Measurements from ENCODE around the gene OR10J4. TPM values are rescaled to one million over a fixed set of nuclear protein-coding genes. Genes with fewer than 3 reads are reported as not detected.

Gene OR10J4
- polyA plus RNA-seq (2012; ENCODE audit: insufficient read depth, insufficient read length, low read depth): not detected

DNA sequence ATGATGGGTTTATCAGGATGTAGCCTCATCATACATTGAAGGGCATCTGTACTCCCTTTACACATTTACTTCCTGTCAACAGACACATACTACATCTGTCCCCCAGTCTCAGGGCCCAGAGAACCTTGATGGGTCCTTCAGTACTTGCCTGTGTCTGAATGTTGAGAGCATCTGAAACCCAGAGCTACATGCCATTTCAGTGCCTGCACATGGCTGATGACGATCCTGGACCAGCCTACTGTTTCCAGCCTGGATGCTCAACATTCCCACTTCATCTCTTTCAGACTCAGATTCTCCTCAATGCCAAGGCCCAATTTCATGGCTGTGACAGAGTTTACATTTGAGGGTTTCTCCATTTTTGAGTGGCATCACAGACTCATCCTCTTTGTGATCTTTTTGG, at the start of gene OR10J4:
Gene OR10J4, plus strand, starts transcription at position 301 of the 400 bp plus-strand sequence.
- Histone ChIP-seq H3K4me3 (ENCODE audit: low read depth, low read length) (no peak within 1 kb of the TSS), H3K27me3 (no peaks in the 10 kb centered on the region), H3K4me1 (no peaks in the 10 kb centered on the region), H3K9me3 (no peaks in the 10 kb centered on the region), H3K36me3 (no peaks in the 10 kb centered on the region)
- no peak for DNase-seq
- TF ChIP-seq, protein P1, sequence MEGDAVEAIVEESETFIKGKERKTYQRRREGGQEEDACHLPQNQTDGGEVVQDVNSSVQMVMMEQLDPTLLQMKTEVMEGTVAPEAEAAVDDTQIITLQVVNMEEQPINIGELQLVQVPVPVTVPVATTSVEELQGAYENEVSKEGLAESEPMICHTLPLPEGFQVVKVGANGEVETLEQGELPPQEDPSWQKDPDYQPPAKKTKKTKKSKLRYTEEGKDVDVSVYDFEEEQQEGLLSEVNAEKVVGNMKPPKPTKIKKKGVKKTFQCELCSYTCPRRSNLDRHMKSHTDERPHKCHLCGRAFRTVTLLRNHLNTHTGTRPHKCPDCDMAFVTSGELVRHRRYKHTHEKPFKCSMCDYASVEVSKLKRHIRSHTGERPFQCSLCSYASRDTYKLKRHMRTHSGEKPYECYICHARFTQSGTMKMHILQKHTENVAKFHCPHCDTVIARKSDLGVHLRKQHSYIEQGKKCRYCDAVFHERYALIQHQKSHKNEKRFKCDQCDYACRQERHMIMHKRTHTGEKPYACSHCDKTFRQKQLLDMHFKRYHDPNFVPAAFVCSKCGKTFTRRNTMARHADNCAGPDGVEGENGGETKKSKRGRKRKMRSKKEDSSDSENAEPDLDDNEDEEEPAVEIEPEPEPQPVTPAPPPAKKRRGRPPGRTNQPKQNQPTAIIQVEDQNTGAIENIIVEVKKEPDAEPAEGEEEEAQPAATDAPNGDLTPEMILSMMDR (IDR thresholded peaks at IDR 0.05; ENCODE audit: low read depth, low read length): no peak

DNA sequence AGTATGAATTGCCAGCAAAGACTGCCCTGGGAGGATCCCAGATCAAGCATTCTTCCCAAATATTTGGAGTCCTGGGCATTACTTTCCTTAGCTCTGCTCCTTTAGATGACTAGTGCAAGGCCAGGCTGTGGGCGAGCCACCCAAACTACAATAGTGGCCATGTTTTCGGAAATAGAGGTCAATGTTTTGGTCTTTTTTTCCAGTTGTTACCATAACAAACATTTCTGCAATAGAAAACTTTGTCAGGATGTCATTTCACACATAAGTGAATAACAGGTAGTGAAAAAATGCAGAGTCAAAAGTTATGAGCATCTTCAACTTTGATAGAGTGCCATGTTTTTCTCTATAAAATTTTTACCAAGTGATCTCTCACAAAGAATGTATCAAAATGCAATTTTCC, 25.2 kb upstream of the OR10J4 start:
- TF ChIP-seq, protein P1 (IDR thresholded peaks at IDR 0.05; ENCODE audit: low read depth, low read length): no peak
- Histone ChIP-seq H3K4me1 (no peaks in the 10 kb centered on the region), H3K9me3 (no peaks in the 10 kb centered on the region), H3K27me3 (no peaks in the 10 kb centered on the region), H3K4me3 (ENCODE audit: low read depth, low read length) (no peak overlapping the region), H3K36me3 (no peaks in the 10 kb centered on the region)
- DNase-seq: no peak

DNA sequence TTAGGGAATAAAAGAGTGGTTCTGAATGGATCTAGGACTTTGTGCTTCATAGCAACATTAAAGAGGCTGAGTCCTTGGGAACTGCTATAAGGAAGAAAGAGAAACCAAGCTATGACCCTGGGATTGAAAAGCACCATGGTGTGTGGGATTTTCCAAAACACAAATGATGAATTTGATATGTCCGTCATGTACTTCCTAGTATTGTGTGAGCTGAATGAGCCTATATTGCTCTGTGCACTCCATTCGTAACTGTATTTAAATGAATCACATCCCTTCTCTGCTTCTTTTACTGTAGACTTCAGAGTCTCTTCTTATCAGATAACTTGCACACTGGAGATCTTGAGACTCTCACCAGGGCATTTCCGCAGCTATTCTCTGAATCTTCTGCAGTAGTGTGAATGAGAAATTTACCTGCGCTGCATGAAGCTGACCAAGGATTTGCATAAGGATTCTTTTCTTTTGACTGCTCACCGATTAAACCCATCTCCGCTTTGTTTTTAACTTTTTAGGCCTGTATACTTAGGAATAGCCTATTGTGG, 23.1 kb upstream of the OR10J4 start:
- no peak overlapping the region for H3K4me3 ChIP-seq (ENCODE audit: low read depth, low read length)
- TF ChIP-seq, protein P1 (IDR thresholded peaks at IDR 0.05; ENCODE audit: low read depth, low read length): no peak
- H3K9me3 ChIP-seq: no peaks in the 10 kb centered on the region
- no peak for DNase-seq
- no peaks in the 10 kb centered on the region for H3K36me3 ChIP-seq
- H3K27me3 ChIP-seq: no peaks in the 10 kb centered on the region
- no peaks in the 10 kb centered on the region for H3K4me1 ChIP-seq

DNA sequence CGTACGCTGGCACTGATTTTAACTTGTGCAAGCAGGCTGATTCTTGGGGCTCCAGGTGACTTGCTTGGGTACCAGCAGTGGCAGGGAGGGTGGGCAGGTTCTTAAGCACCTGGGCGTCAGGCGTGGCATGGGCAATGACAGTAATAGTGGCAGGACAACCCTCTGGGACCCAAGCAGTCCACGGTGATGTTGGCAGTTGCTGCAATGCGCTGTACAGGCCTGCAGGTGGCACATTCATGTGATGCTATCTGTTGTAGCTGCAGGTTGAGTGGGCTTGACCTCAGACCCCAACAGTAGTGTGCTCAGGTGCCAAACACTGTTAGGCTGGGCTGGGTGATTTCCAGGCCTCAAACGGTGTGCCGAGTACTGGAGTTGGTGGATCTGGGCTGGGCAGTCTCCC, 10.2 kb upstream of the OR10J4 start:
- Histone ChIP-seq H3K4me1 (no peaks in the 10 kb centered on the region), H3K27me3 (no peaks in the 10 kb centered on the region), H3K36me3 (no peaks in the 10 kb centered on the region), H3K4me3 (ENCODE audit: low read depth, low read length) (no peak overlapping the region), H3K9me3 (no peaks in the 10 kb centered on the region)
- TF ChIP-seq, protein P1 (IDR thresholded peaks at IDR 0.05; ENCODE audit: low read depth, low read length): peak; percentile 22; the same call in 1 of the 2 replicates
- DNase-seq: no peak

DNA sequence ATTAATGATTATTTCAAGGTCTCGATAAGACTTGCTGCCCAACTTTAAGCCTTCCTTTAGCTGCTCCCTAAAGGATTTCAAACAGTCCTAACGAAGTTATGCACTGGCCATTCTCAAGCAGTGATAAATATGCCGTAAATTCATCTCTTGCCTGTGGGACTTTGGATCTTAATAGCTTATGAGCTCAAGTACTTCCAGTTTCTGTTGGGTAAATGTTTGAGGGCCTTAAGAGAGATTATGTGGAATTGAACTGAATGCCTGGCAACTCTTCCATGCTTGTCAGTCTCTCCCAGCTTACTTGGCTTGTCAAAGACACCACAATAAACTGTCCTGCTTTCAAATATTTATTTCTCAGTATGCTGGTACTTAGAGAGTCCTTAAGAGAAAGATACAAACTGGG, 3.5 kb upstream of the OR10J4 start:
- Histone ChIP-seq H3K36me3 (no peaks in the 10 kb centered on the region), H3K4me1 (no peaks in the 10 kb centered on the region), H3K27me3 (no peaks in the 10 kb centered on the region), H3K4me3 (ENCODE audit: low read depth, low read length) (no peak overlapping the region), H3K9me3 (no peaks in the 10 kb centered on the region)
- TF ChIP-seq, protein P1 (IDR thresholded peaks at IDR 0.05; ENCODE audit: low read depth, low read length): no peak
- no peak for DNase-seq

DNA sequence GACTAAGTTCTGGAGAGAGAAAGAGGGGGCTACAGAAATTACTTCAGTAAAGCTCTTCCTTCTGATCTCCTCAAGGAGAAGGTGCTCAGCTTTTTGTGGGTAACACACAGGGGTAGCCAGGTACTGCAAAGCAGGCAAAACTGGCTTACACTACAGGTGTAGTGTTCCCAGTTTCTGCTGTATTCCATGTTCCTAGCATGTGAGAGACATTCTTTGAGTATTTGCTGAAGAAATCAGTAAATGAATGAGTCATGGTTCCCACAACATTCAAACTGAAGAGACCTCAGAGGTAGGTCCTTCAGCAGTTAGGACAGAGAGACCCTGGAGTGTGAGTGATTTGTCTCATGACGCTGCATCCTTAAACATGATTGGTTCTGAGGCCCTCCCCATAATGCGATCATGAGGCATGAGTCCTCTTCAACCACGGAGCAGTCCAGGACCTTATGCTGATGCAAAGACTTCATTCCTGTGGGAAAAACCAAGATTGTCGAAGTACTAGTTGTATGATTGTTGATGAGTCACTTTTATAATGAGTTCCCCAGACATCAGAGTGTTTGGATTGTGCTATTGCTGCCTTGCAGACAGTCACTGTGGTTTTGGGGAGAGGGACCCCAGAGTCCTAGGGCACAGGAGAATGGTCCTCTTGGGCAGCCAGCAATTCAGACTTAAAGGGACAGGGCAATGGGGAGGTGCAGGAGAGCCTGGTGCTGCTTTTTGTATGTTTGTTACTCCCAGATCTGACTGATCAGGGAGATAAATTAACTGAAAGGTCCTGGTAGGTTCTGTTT, 2.7 kb upstream of the OR10J4 start:
- no peak for DNase-seq
- no peaks in the 10 kb centered on the region for H3K27me3 ChIP-seq
- H3K9me3 ChIP-seq: no peaks in the 10 kb centered on the region
- no peak overlapping the region for H3K4me3 ChIP-seq (ENCODE audit: low read depth, low read length)
- TF ChIP-seq, protein P1 (IDR thresholded peaks at IDR 0.05; ENCODE audit: low read depth, low read length): no peak
- no peaks in the 10 kb centered on the region for H3K4me1 ChIP-seq
- H3K36me3 ChIP-seq: no peaks in the 10 kb centered on the region
